Tibial artery (tissue), 4 donors: ENCODE data around the gene GRIK1.

Experiments used
- DNase-seq, 2 donors: peaks; one replicate each; pipeline ENCODE4 v3.0.0-alpha.2; 2019
- H3K27ac ChIP-seq, 2 donors: fragments of 200-600 bp; sonication (generic) in 1 of 2; 1 replicate in 1 of 2; 2 replicates in 1 of 2; pipeline ENCODE4 v1.5.1; 2018 to 2019; ENCODE audit warnings: mild to moderate bottlenecking in 1 of 2
- H3K27me3 ChIP-seq, 2 donors: fragments of 200-600 bp; sonication (generic) in 1 of 2; one replicate each; pipeline versions ENCODE4 v1.5.1 to v1.6.0; 2016 to 2019
- H3K36me3 ChIP-seq, 3 donors: fragments of 200-600 bp; sonication (generic) in 2 of 3; one replicate each; pipeline ENCODE4 v1.5.1; 2016 to 2019; ENCODE audit warnings: mild to moderate bottlenecking in 2 of 3
- H3K4me1 ChIP-seq, 4 donors: fragments of 200-600 bp; sonication (generic) in 2 of 4; 1 replicate in 3 of 4; 2 replicates in 1 of 4; pipeline ENCODE4 v1.5.1; 2016 to 2019
- H3K4me3 ChIP-seq, 2 donors: fragments of 200-600 bp; sonication (generic) in 1 of 2; 1 replicate in 1 of 2; 2 replicates in 1 of 2; pipeline ENCODE4 v1.5.1; 2018 to 2019; ENCODE audit warnings: mild to moderate bottlenecking in 2 of 2
- H3K9me3 ChIP-seq, 3 donors: fragments of 200-600 bp; sonication (generic) in 1 of 3; one replicate each; pipeline ENCODE4 v1.5.1; 2016 to 2019
- CTCF ChIP-seq, 2 experiments: fragments of 200-600 bp in 1 of 2; fragments of 450-650 bp in 1 of 2; IDR thresholded peaks; one replicate each; pipeline ENCODE4 v1.5.1; 2017 to 2019; ENCODE audit warnings: antibody characterized with exemption in 2 of 2, mild to moderate bottlenecking in 1 of 2, moderate library complexity in 1 of 2
- intact Hi-C: fragments of 100-400 bp; cut with DNase I; formaldehyde crosslinking; loops from one replicate; pipeline ENCODE4 v1.15.0; 2023; ENCODE audit warnings: low total_unique reads

GRIK1 gene

GRCh38 chr21:29654203-29654602 lies 285.6 kb downstream of the GRIK1 start:
- peaks cover 0 to 5% (median 0%) of the 10 kb centered on the region in 4 donors for H3K4me1 ChIP-seq
- H3K4me3 ChIP-seq, result no peak overlapping the region
- H3K27ac ChIP-seq, result no peak overlapping the region
- DNase-seq, result no peak
- intact Hi-C loops, result no loop called here
- TF ChIP-seq CTCF (IDR thresholded peaks at IDR 0.05), result no peak
- H3K36me3 ChIP-seq, result no peaks in the 10 kb centered on the region
- no peaks in the 10 kb centered on the region for H3K27me3 ChIP-seq
- H3K9me3 ChIP-seq, result no peaks in the 10 kb centered on the region

- no peaks in the 10 kb centered on the region for H3K4me1 ChIP-seq
- no peak for DNase-seq
- no peak for TF ChIP-seq CTCF (IDR thresholded peaks at IDR 0.05)
- H3K36me3 ChIP-seq, result no peaks in the 10 kb centered on the region
- H3K27me3 ChIP-seq, result no peaks in the 10 kb centered on the region
- H3K9me3 ChIP-seq, result no peaks in the 10 kb centered on the region
- no peak overlapping the region for H3K4me3 ChIP-seq
- intact Hi-C loops, result no loop called here
- no peak overlapping the region for H3K27ac ChIP-seq
Measured at GRCh38 chr21:29650523-29651022, 289.2 kb downstream of the GRIK1 start.

GRCh38 chr21:29649406-29649814 lies 290.4 kb downstream of the GRIK1 start:
- DNase-seq, result no peak
- H3K27me3 ChIP-seq, result no peaks in the 10 kb centered on the region
- no peak overlapping the region for H3K4me3 ChIP-seq
- intact Hi-C loops, result no loop called here
- no peaks in the 10 kb centered on the region for H3K4me1 ChIP-seq
- H3K27ac ChIP-seq, result no peak overlapping the region
- no peak for TF ChIP-seq CTCF (IDR thresholded peaks at IDR 0.05)
- no peaks in the 10 kb centered on the region for H3K9me3 ChIP-seq
- H3K36me3 ChIP-seq, result no peaks in the 10 kb centered on the region

GRCh38 chr21:29648710-29649240 lies 291.0 kb downstream of the GRIK1 start:
- no peak for DNase-seq
- Histone ChIP-seq H3K4me3 (no peak overlapping the region), H3K4me1 (no peaks in the 10 kb centered on the region), H3K27me3 (no peaks in the 10 kb centered on the region), H3K9me3 (no peaks in the 10 kb centered on the region), H3K27ac (no peak overlapping the region), H3K36me3 (no peaks in the 10 kb centered on the region)
- intact Hi-C loops, result no loop called here
- TF ChIP-seq CTCF (IDR thresholded peaks at IDR 0.05), result no peak

- Histone ChIP-seq H3K36me3 (no peaks in the 10 kb centered on the region), H3K27ac (no peak overlapping the region), H3K27me3 (no peaks in the 10 kb centered on the region), H3K4me1 (no peaks in the 10 kb centered on the region), H3K9me3 (no peaks in the 10 kb centered on the region), H3K4me3 (no peak overlapping the region)
- intact Hi-C loops, result no loop called here
- no peak for TF ChIP-seq CTCF (IDR thresholded peaks at IDR 0.05)
- no peak for DNase-seq
Measured at GRCh38 chr21:29647353-29647781, 292.4 kb downstream of the GRIK1 start.
